NCI-H510A treated with DMSO at 0.1 percent for 48 hours (cell line): ENCODE measurements around the gene FGF4.

Experiments
- DNase-seq: peaks from one replicate; lab custom pipeline; 2025; lab: John Stamatoyannopoulos, UW

FGF4 gene

GRCh38 chr11:69807106-69807815 is 32.1 kb upstream of the FGF4 start:
- DNase-seq = no peak

GRCh38 chr11:69804769-69805508 is 29.8 kb upstream of the FGF4 start:
- no peak for DNase-seq

GRCh38 chr11:69803604-69804218 is 28.6 kb upstream of the FGF4 start:
- DNase-seq = no peak

- DNase-seq = no peak
These were observed 27.9 kb upstream of the FGF4 start for GRCh38 chr11:69803022-69803421.

- DNase-seq = no peak
These were observed 27.4 kb upstream of the FGF4 start for GRCh38 chr11:69802590-69802989.

GRCh38 chr11:69801513-69802335 is 26.6 kb upstream of the FGF4 start:
- no peak for DNase-seq

- no peak for DNase-seq
These were observed 25.1 kb upstream of the FGF4 start for GRCh38 chr11:69800278-69800677.

GRCh38 chr11:69799582-69799981 is 24.4 kb upstream of the FGF4 start:
- no peak for DNase-seq

- DNase-seq = no peak
These were observed 24.0 kb upstream of the FGF4 start for GRCh38 chr11:69799097-69799496.

GRCh38 chr11:69797737-69798528 is 22.8 kb upstream of the FGF4 start:
- no peak for DNase-seq

- no peak for DNase-seq
These were observed 22.0 kb upstream of the FGF4 start for GRCh38 chr11:69797156-69797555.

GRCh38 chr11:69796063-69796462 is 20.9 kb upstream of the FGF4 start:
- DNase-seq = no peak

- no peak for DNase-seq
These were observed 16.4 kb upstream of the FGF4 start for GRCh38 chr11:69791276-69792180.

GRCh38 chr11:69788956-69789355 is 13.8 kb upstream of the FGF4 start:
- no peak for DNase-seq

GRCh38 chr11:69787906-69788305 is 12.8 kb upstream of the FGF4 start:
- DNase-seq = no peak

- DNase-seq = no peak
These were observed 12.3 kb upstream of the FGF4 start for GRCh38 chr11:69787457-69787856.

GRCh38 chr11:69781241-69781640 is 6.1 kb upstream of the FGF4 start:
- no peak for DNase-seq

GRCh38 chr11:69778373-69778772 is 3.2 kb upstream of the FGF4 start:
- DNase-seq = no peak

GRCh38 chr11:69774354-69775162 is 583 bp downstream of the FGF4 start:
- DNase-seq = no peak
